ENCODE measurements around the gene TNRC6C. TPM values are rescaled to one million over a fixed set of nuclear protein-coding genes. Genes with fewer than 3 reads are reported as not detected.
"Not testable (repeated sequence)": the region's sequence is repeated elsewhere in the genome, so short reads cannot be mapped to it uniquely, and the experiment has no call there.

Gene TNRC6C
- total RNA-seq, 1 donor from 2014 or later = 7.5 TPM

GRCh38 chr17:78135858-78136500, 177.5 kb downstream of the TNRC6C start:
- no peak for DNase-seq (ENCODE audit: low read depth in 2 of 2)

DNA sequence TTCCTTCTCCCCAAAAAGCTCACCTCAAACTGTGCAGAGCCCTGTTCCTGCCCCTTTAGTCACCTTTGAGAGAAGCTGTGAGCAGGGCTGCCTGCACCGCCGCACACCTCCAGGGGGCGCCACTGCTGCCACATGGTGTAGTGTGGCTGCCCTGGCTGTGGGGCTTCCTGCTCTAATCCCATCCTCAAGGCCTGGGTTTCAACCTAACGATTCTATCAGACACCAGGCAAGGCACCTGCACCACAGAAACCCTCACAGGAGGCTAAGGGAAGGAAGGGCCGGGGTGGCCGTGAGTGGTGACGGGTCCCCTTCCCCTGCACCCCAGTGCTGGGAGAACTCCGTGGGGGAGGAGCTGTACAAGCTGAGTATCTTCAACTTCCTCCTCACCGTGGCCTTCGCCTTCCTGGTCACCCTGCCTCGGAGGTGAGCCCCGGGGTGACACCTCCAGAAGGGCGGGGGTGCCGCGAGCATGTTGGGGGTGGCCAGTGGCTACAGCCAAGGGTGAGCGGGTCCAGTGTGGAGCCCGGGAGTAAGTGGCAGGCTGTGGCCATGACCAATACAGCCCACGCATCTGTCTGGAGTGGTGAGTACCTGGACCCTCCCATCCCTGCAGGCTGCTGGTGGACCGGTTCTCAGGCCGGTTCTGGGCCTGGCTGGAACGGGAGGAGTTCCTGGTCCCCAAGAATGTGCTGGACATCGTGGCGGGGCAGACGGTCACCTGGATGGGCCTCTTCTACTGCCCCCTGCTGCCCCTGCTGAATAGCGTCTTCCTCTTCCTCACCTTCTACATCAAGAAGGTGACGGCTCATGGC, 179.1 kb downstream of the TNRC6C start:
- DNase-seq (ENCODE audit: low read depth in 2 of 2) = no peak

DNA sequence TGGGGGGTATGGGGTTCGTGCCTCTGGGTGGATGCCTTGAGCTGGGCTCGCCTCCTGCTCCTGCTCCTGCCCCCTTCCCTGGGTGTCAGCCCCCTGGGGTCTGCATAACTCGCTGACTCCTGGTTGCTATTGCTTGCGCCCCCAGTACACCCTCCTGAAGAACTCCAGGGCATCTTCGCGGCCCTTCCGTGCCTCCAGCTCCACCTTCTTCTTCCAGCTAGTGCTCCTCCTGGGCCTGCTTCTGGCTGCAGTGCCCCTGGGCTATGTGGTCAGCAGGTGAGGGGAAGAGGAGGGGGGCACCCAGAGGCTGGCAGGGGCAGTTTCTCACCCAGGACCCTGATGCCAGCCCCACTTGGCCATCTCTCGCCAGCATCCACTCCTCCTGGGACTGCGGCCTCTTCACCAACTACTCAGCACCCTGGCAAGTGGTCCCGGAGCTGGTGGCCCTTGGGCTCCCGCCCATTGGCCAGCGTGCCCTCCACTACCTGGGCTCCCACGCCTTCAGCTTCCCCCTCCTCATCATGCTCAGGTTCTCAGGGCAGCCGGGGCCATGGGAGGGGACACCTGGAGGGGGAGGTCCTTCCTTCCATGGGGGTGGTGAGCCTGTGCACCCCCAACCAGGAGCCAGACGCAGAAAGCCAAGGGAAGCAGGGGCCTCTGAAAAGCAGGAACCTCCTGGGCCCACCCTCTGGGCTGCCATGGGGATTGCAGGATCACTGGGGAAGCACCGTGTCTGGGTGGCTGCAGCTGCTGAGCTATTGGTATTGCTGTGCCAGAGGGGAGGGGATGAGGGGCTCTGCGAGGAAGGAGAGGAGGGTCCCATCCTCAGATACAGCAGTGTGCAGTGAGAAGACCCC, 179.9 kb downstream of the TNRC6C start:
- no peak for DNase-seq (ENCODE audit: low read depth in 2 of 2)

- DNase-seq (ENCODE audit: low read depth in 2 of 2) = not testable (repeated sequence)
Measured at GRCh38 chr17:78139861-78140168, 181.3 kb downstream of the TNRC6C start.

GRCh38 chr17:78140169-78141051, 181.9 kb downstream of the TNRC6C start:
- peak; percentile 72 to 97 for DNase-seq (ENCODE audit: low read depth in 2 of 2)

DNA sequence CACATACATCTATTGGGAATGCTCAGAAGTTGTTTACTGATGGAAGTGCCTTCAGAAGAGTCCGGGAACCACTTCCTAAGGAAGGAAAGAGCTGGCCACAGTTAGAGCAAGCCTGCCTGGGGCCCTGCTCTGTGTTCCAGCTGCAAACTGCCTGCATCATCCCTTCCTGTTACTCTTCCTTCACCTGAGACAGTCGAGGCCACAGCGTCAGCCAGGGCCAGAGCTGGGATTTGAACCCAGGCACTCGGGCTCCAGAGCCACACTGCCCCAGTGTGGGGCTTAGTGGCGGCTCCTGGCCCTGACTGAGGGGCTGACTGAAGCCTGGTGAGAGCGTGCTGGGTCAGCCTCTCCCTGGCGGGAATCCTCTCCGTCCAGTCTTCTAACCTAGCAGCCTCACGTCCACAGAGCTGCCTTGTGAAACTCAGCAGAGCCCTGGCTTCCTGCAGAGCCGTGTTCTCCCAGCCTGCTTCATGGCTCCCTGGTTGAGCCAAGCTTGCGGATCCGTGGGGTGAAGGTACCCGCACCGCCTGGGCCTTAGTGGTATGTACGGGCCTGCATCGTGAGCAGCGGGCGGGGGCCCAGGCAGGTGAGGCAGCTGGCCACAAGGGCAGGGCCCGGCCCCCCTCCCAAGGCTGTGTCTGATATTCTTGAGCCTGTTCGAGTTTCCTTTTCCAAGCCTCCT, 183.1 kb downstream of the TNRC6C start:
- DNase-seq (ENCODE audit: low read depth in 2 of 2) = peak in 1 of 2 donors; percentile 46

- DNase-seq (ENCODE audit: low read depth in 2 of 2) = peak; percentile 21 to 42
Measured at GRCh38 chr17:78142119-78142861, 183.8 kb downstream of the TNRC6C start.

GRCh38 chr17:78143214-78144146, 185.0 kb downstream of the TNRC6C start:
- no peak for DNase-seq (ENCODE audit: low read depth in 2 of 2)

DNA sequence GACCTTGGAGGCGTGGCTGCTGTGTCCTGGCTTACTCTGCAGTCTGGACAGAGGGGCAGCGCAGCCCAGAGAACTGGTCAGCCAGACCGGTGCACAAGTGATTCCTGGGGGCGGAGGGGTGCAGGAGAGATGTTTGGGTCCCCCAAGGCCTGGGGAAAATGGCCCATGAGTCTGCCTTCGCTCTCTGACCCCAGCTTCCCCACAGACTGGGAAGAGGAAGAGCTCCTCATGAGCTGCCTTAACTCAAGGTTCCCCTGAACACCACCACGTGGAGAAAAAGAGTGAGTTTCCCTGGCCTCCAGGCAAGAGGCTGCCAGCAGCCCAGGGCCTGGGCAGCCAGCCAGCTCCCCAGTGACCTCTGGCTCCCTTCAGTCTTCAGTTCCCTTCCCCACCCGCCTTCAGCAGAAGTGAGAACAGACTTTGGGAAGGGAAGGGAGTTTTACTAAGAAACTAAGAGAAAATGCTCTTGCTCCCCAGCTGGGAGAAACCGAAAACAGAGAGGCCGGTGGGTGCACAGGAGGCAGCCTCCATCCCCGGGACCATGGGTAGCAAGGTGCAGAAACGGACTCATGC, 185.7 kb downstream of the TNRC6C start:
- DNase-seq (ENCODE audit: low read depth in 2 of 2) = peak in 1 of 2 donors; percentile 73

DNA sequence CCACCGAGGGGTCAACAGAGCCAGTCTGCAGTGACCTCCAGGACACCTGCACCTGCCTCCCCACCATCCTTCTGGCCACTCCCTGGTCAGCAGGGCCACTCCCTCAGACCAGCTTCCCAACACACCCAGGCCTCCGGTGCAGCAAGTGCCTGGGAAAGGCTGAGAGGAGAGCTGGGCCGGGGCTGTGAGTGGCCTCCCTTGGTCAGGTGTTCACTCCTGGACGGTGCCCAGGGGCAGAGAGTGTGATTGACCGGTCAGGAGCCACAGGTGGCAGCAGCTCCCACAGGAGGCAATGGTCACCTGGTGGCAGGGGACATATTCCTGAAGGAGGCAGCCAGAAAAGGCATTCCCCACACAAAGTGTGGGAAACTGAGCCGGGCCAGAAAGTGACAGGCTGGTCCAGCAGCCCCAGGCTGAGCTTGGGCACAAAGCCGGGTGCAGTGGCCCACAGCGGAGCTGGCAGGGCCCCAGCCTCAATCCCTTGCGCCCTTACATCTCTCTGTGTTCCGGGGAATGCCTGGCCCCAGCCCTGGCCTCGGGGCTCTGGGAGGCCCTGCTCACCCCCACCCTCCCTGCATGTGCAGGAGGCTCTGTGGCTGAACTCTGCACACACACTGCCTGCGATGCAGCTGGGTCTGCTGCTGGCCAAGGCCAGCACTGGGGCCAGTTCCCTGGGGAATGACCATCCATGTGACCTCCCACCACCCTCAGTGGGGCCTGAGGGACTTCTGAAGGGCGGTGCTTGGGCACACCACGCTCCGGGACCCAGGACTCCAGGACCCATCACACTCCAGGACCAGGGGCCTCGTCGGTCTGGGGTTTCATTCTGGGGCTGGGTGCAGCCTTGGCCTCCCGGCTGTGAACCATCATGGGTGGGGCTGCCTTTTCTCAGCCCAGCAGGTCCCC, 186.5 kb downstream of the TNRC6C start:
- no peak for DNase-seq (ENCODE audit: low read depth in 2 of 2)

DNA sequence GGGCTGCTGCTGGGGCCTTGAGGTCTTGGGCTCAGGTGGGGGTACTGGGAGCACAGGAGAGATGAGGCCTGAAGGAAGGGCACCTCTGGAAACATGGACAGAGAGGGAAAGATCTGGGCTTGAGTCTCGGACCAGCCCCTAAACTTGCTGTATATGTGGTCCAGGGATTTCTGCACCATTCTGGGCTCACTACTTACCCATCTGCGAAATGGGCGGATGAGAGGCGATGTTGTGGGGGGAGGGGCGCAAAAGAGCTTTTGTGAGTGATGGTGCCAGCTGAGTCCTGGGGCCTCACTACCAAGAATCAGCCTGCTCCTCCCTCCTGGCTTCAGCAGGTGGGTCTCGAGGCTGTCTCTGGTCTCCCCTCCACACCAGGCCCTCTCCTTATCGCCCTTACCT, 188.0 kb downstream of the TNRC6C start:
- DNase-seq (ENCODE audit: low read depth in 2 of 2) = no peak

GRCh38 chr17:78146881-78147280, 188.4 kb downstream of the TNRC6C start:
- no peak for DNase-seq (ENCODE audit: low read depth in 2 of 2)

DNA sequence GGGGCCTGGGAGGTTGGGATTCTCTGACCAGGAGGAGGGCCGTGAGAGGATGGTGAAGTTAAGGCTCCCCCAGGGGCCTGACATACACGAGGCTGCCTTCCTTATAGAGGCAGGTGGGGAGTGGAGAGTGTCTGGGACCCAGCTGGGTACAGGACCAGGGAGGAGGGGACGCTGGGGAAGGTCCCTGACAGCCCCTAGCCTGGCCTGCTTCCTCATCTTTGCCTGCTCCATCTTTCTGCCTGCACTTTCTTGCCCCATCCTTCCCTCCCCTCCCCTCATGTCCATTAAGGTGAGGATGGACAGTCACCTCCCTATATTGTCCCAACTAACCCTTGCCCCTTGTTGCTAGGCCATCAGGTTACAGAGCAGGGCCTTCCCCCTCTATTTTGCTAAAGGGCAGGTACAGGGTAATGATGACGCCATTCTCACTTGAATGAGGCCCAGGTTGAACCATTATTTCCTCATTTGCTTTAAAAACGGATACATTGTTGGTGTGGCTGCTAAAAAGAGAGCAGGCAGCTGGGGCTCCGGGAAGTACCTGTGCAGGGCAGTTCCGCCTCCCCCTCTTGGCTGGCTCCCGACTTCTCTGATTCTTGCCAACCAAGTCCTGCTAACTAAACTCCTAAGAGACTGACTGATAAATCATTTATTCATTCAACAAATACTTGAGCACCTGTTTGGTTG, 189.0 kb downstream of the TNRC6C start:
- no peak for DNase-seq (ENCODE audit: low read depth in 2 of 2)

- no peak for DNase-seq (ENCODE audit: low read depth in 2 of 2)
Measured at GRCh38 chr17:78148286-78149016, 189.9 kb downstream of the TNRC6C start.

GRCh38 chr17:78151514-78152008, 193.1 kb downstream of the TNRC6C start:
- no peak for DNase-seq (ENCODE audit: low read depth in 2 of 2)
